AG04450 (cell line): ENCODE measurements around the gene TMEM170A. TPM values are rescaled to one million over a fixed set of nuclear protein-coding genes. Genes with fewer than 3 reads are reported as not detected.
A peak's percentile ranks its signal among the peaks of the same experiment; 100 is the strongest.

Source experiments
- CTCF ChIA-PET: fragments of 300-600, 350-600 bp; formaldehyde crosslinking; extraction: SDS; loops from one replicate; lab custom pipeline; 2022; ENCODE audit warnings: antibody characterized with exemption, inconsistent platforms; lab: Charles Lee
- POLR2A ChIA-PET: fragments of 350-600 bp; formaldehyde crosslinking; extraction: SDS; loops from one replicate; lab custom pipeline; 2021; ENCODE audit warnings: antibody characterized with exemption, inconsistent platforms; lab: Yijun Ruan, JAX
- DNase-seq: peaks from one replicate; pipeline ENCODE4 v3.0.0-alpha.2; 2011; ENCODE audit warnings: low read depth, low spot score
- H3K27ac ChIP-seq: one replicate; pipeline ENCODE4 v1.5.1; 2012; ENCODE audit warnings: low read depth, low read length, control low read depth
- H3K27me3 ChIP-seq: one replicate; pipeline ENCODE4 v1.6.0; 2012; ENCODE audit warnings: low read length; ENCODE audit not compliant: control insufficient read depth, insufficient read depth
- H3K4me3 ChIP-seq: 2 replicates; pipeline ENCODE4 v1.5.1; 2011; ENCODE audit warnings: mild to moderate bottlenecking, low read depth, low read length, control low read depth
- H3K9me3 ChIP-seq: 2 replicates; pipeline ENCODE4 v1.5.1; 2012; ENCODE audit warnings: low read length; ENCODE audit not compliant: control insufficient read depth, insufficient read depth
- CTCF ChIP-seq: IDR thresholded peaks from 2 replicates; pipeline ENCODE4 v1.5.1; 2011; ENCODE audit warnings: low read depth, low read length, control low read depth, inconsistent platforms
- polyA plus RNA-seq: library from polyadenylated mRNA; depleted of rRNA; stranded (reverse); fragments of >200 nt; gene quantifications from 2 replicates; pipeline ENCODE4 v1.2.3, GENCODE V29; 2011

TMEM170A gene
- polyA plus RNA-seq, 1 experiment: 13.3 TPM

GRCh38 chr16:75420987-75421819 is 43.3 kb downstream of the TMEM170A start:
- ChIA-PET POLR2A (interaction anchor here (0.6 kb wide), 1 partner anchor 436 kb away, joined by 4 read pairs; the partner anchor contains the start of gene WDR59), CTCF (interaction anchor here (0.6 to 3.3 kb wide), 2 partner anchors 17 to 222 kb away, joined by 4 to 21 read pairs; no protein-coding TSS in a partner anchor)
- Histone ChIP-seq H3K27me3 (no peaks in the 10 kb centered on the region), H3K9me3 (no peaks in the 10 kb centered on the region), H3K4me3 (no peak overlapping the region), H3K27ac (no peak overlapping the region)
- no peak for TF ChIP-seq CTCF
- DNase-seq: no peak

- ChIA-PET POLR2A (interaction anchor here (0.7 to 1.4 kb wide), 3 partner anchors 16 to 345 kb away, joined by 3 to 4 read pairs (median 3); partner anchors contain the start of gene CFDP1), CTCF (interaction anchor here (0.7 to 1.2 kb wide), 3 partner anchors 11 to 218 kb away, joined by 4 to 5 read pairs (median 5); no protein-coding TSS in a partner anchor)
- no peaks in the 10 kb centered on the region for H3K27me3 ChIP-seq
- H3K27ac ChIP-seq: peak overlapping the region; percentile 33
- DNase-seq: no peak
- no peak overlapping the region for H3K4me3 ChIP-seq
- no peaks in the 10 kb centered on the region for H3K9me3 ChIP-seq
- TF ChIP-seq CTCF: no peak
Observed at GRCh38 chr16:75416904-75417565, 47.5 kb downstream of the TMEM170A start.

GRCh38 chr16:75415169-75415905 is 49.2 kb downstream of the TMEM170A start:
- Histone ChIP-seq H3K4me3 (no peak overlapping the region), H3K9me3 (no peaks in the 10 kb centered on the region), H3K27me3 (no peaks in the 10 kb centered on the region), H3K27ac (peak overlapping the region; percentile 61)
- no peak for DNase-seq
- ChIA-PET POLR2A (no interaction called here), CTCF (interaction anchor here (0.9 to 1.3 kb wide), 4 partner anchors 11 to 182 kb away, joined by 4 to 6 read pairs (median 5); no protein-coding TSS in a partner anchor)
- no peak for TF ChIP-seq CTCF

- H3K27me3 ChIP-seq: no peaks in the 10 kb centered on the region
- CTCF ChIA-PET: interaction anchor here (0.6 to 1.0 kb wide), 2 partner anchors 51 to 215 kb away, joined by 4 read pairs; no protein-coding TSS in a partner anchor
- no peak for TF ChIP-seq CTCF
Observed at GRCh38 chr16:75413951-75414350, 50.5 kb downstream of the TMEM170A start.

More at GRCh38 chr16:75413951-75414350, 50.5 kb downstream of the TMEM170A start:
- POLR2A ChIA-PET: no interaction called here
- Histone ChIP-seq H3K4me3 (no peak overlapping the region), H3K27ac (no peak overlapping the region), H3K9me3 (no peaks in the 10 kb centered on the region)
- no peak for DNase-seq
